ENCODE measurements around the gene CAMTA1. TPM values are rescaled to one million over a fixed set of nuclear protein-coding genes. Genes with fewer than 3 reads are reported as not detected.

CAMTA1 gene
- total RNA-seq, 1 donor from 2014 or later = 63.8 TPM

- no peak for DNase-seq (ENCODE audit: low spot score)
- Mint-ChIP-seq H3K36me3 (ENCODE audit: low read depth) (no peaks in the 10 kb centered on the region), H3K9me3 (ENCODE audit: low read depth) (no peaks in the 10 kb centered on the region), H3K4me1 (ENCODE audit: low read depth) (no peaks in the 10 kb centered on the region), H3K4me3 (ENCODE audit: unreplicated experiment) (no peak overlapping the region), H3K27me3 (ENCODE audit: low read depth) (no peaks in the 10 kb centered on the region), H3K27ac (ENCODE audit: unreplicated experiment) (no peak overlapping the region)
- TF ChIP-seq, protein P1, sequence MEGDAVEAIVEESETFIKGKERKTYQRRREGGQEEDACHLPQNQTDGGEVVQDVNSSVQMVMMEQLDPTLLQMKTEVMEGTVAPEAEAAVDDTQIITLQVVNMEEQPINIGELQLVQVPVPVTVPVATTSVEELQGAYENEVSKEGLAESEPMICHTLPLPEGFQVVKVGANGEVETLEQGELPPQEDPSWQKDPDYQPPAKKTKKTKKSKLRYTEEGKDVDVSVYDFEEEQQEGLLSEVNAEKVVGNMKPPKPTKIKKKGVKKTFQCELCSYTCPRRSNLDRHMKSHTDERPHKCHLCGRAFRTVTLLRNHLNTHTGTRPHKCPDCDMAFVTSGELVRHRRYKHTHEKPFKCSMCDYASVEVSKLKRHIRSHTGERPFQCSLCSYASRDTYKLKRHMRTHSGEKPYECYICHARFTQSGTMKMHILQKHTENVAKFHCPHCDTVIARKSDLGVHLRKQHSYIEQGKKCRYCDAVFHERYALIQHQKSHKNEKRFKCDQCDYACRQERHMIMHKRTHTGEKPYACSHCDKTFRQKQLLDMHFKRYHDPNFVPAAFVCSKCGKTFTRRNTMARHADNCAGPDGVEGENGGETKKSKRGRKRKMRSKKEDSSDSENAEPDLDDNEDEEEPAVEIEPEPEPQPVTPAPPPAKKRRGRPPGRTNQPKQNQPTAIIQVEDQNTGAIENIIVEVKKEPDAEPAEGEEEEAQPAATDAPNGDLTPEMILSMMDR (IDR thresholded peaks at IDR 0.05) = no peak
Observed at GRCh38 chr1:7257225-7257624, 472.0 kb downstream of the CAMTA1 start.

GRCh38 chr1:7258589-7259135, 473.4 kb downstream of the CAMTA1 start:
- Mint-ChIP-seq H3K27me3 (ENCODE audit: low read depth) (no peaks in the 10 kb centered on the region), H3K27ac (ENCODE audit: unreplicated experiment) (no peak overlapping the region), H3K4me3 (ENCODE audit: unreplicated experiment) (no peak overlapping the region), H3K36me3 (ENCODE audit: low read depth) (no peaks in the 10 kb centered on the region), H3K4me1 (ENCODE audit: low read depth) (peaks cover 5% of the 10 kb centered on the region), H3K9me3 (ENCODE audit: low read depth) (no peaks in the 10 kb centered on the region)
- TF ChIP-seq, protein P1 (IDR thresholded peaks at IDR 0.05) = no peak
- DNase-seq (ENCODE audit: low spot score) = no peak

GRCh38 chr1:7259955-7260354, 474.7 kb downstream of the CAMTA1 start:
- H3K27me3 Mint-ChIP-seq (ENCODE audit: low read depth) = no peaks in the 10 kb centered on the region
- H3K27ac Mint-ChIP-seq (ENCODE audit: unreplicated experiment) = no peak overlapping the region
- peaks cover 5% of the 10 kb centered on the region for H3K4me1 Mint-ChIP-seq (ENCODE audit: low read depth)
- no peaks in the 10 kb centered on the region for H3K36me3 Mint-ChIP-seq (ENCODE audit: low read depth)
- TF ChIP-seq, protein P1 (IDR thresholded peaks at IDR 0.05) = no peak
- no peak for DNase-seq (ENCODE audit: low spot score)
- H3K9me3 Mint-ChIP-seq (ENCODE audit: low read depth) = no peaks in the 10 kb centered on the region
- H3K4me3 Mint-ChIP-seq (ENCODE audit: unreplicated experiment) = no peak overlapping the region

GRCh38 chr1:7261490-7261889, 476.2 kb downstream of the CAMTA1 start:
- H3K36me3 Mint-ChIP-seq (ENCODE audit: low read depth) = no peaks in the 10 kb centered on the region
- H3K4me1 Mint-ChIP-seq (ENCODE audit: low read depth) = peaks cover 15% of the 10 kb centered on the region
- TF ChIP-seq, protein P1 (IDR thresholded peaks at IDR 0.05) = no peak
- no peak for DNase-seq (ENCODE audit: low spot score)
- no peak overlapping the region for H3K27ac Mint-ChIP-seq (ENCODE audit: unreplicated experiment)
- no peak overlapping the region for H3K4me3 Mint-ChIP-seq (ENCODE audit: unreplicated experiment)
- H3K9me3 Mint-ChIP-seq (ENCODE audit: low read depth) = no peaks in the 10 kb centered on the region
- no peaks in the 10 kb centered on the region for H3K27me3 Mint-ChIP-seq (ENCODE audit: low read depth)

DNA sequence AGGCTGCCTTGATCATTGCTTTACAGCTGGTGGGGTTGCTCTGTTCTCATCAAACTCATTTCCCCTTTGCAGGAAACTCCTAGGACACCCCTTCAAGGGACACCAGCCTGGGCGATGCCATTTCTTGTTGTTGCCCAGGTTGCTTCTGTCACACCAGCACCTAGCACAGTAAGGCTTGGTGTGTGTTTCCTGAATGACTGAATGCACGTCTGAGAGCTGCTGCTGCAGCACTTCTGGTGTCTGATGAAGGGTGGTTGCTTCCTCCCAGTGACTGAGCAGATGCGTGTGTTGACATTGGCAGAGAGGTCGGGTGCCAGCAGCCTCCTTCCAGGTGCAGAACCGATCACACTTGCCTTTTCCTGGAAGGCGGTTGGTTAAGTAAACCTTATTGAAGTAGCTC, 477.4 kb downstream of the CAMTA1 start:
- no peaks in the 10 kb centered on the region for H3K36me3 Mint-ChIP-seq (ENCODE audit: low read depth)
- no peak overlapping the region for H3K4me3 Mint-ChIP-seq (ENCODE audit: unreplicated experiment)
- no peak overlapping the region for H3K27ac Mint-ChIP-seq (ENCODE audit: unreplicated experiment)
- peaks cover 19% of the 10 kb centered on the region for H3K4me1 Mint-ChIP-seq (ENCODE audit: low read depth)
- H3K9me3 Mint-ChIP-seq (ENCODE audit: low read depth) = no peaks in the 10 kb centered on the region
- no peak for DNase-seq (ENCODE audit: low spot score)
- no peaks in the 10 kb centered on the region for H3K27me3 Mint-ChIP-seq (ENCODE audit: low read depth)
- TF ChIP-seq, protein P1 (IDR thresholded peaks at IDR 0.05) = no peak
